ENCODE measurements around the gene NIM1K.
"Not testable (repeated sequence)": the region's sequence is repeated elsewhere in the genome, so short reads cannot be mapped to it uniquely, and the experiment has no call there.

The NIM1K gene

DNA sequence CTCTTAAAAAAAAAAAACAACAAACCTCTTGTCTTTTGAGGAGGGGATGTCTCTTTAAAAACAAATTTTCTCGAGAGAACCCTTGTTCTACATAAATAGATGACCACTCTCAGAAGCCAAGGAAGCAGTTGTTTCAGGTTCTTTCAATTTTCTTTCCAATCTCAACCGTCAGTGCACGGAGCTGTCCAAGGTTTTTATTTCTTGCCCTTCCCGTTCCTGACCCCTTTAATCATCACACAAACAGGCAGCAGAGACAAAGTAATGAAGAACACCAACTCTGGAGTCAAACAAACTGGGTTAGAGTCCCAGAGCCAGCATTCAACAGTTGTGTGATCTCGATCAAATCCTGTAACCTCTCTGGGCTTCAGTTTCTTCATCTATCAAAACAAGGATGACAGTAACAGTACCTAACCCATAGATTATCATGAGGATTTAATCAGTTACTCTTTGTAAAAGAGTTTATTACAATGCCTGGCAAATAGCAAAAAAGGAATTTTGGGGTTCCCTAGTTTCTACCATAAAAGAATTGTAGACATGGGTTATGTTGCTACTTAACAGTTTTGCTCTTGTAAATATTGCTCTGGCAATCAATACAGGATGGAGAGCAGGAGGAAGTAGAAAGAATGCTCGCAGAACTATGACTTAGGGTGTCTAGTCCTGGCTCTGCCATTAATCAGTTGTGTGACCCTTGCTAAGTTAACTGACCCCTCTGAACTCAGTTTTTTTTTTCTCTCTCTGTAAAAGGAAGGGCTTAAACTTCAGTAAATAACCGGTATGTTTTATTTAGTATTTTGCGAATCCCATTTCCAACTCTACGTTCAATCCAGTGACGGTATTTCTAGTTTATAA is 1.0 kb upstream of the NIM1K start:
- no peak for DNase-seq (ENCODE audit: low spot score)

GRCh38 chr5:43192558-43193180 is 644 bp downstream of the NIM1K start:
- no peak for DNase-seq (ENCODE audit: low spot score)

GRCh38 chr5:43193181-43193893 is 1.3 kb downstream of the NIM1K start:
- DNase-seq (ENCODE audit: low spot score): peak; percentile 65

DNA sequence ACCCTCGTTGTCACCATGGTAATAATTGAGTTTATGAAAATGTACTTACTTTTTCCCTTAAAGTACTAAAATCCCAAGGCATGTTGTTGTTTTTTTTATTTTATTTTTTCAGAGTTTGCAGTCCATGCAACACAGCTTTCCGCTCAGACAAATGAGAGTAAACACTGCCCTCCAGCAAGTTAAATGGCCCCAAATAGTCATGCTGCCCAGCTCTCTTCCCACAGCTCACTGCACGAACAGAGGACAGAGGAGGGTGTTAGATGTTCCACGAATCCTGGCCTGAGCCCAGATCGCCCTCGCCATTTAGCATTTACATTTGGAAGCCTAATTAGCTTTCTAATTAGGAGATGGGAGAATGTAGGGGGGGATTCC is 1.9 kb downstream of the NIM1K start:
- DNase-seq (ENCODE audit: low spot score): no peak

DNA sequence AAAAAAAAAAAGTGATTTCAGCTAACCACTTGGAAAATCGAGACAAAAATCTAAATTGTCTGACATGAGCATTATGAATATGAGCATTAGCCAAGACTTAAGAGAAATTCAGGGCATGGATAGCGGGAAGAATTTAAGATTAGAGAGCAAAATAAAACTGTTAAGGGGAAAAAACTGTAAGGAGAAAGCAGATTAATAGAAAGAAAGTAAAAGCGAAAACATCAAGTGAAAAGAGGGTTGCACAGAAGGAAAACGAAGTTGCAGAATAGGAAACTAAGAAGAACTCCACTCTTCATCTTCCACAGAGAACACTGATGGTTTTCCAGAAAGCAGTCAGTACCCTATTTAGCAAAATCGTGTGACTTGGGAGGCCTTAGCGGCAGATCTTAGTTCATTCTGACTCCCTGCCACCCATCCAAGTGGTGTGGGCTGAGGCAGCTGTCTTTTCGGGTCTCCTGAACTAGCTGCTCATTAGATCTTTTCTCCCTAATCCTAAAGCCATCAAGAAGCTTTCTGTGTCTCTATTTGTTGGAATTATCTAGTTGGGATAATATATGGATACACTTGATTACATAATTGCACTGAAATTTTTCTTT is 3.7 kb downstream of the NIM1K start:
- no peak for DNase-seq (ENCODE audit: low spot score)

DNA sequence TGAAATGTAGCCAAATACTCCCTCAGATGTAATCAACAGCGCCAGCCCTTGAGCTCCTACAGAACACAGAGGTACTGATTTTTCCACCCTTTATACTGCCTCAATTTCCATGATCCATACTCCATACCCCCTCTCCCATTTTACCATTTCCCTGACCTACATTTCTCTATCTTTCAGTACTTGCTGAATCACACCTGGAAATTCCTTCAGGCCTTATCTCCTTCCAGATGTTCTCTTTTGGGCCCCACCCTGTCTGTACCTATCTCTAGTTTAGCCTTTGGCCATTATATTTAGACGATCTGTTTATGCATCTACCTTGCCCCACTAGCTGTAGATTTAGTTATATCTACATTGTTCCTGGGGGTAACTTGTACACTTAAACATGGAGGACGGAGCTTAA is 5.5 kb downstream of the NIM1K start:
- no peak for DNase-seq (ENCODE audit: low spot score)

GRCh38 chr5:43201442-43201841 is 9.4 kb downstream of the NIM1K start:
- not testable (repeated sequence) for DNase-seq (ENCODE audit: low spot score)

GRCh38 chr5:43202380-43202779 is 10.4 kb downstream of the NIM1K start:
- no peak for DNase-seq (ENCODE audit: low spot score)

DNA sequence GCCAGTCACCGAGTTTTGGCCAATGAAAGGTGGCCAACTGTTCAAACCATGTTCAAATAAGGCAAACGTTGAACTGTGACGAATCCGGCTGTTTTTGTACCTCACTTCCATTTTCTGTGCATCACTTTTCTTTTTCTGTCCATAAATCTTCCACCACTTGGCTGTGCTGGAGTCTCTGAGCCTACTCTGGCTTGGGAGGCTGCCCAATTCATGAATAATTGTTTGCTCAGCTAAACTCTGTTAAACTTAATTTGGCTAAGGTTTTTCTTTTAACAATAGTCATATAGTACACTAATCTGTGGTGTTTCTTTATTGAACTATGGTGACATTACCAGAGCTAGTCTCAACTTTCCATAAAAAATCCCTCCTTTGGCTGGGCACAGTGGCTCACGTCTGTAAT is 11.3 kb downstream of the NIM1K start:
- DNase-seq (ENCODE audit: low spot score): no peak

DNA sequence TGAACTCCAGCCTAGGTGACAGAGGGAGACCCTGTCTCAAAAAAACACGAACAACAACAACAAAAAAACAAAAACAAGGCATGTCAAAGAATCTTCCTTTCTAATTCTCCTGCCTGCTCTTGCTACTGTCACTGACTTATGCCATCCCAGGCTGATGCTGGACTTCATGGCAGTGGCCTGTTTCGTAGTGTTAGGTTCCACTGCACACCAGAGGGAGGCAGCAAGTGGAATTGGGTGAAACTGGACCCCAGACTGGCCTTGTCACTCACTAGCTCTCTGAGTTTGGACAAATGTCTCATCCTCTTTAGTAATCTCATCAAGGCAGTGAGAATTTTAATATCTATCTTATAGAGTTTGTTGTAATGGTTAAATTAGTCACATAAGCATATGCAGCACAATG is 12.9 kb downstream of the NIM1K start:
- no peak for DNase-seq (ENCODE audit: low spot score)

DNA sequence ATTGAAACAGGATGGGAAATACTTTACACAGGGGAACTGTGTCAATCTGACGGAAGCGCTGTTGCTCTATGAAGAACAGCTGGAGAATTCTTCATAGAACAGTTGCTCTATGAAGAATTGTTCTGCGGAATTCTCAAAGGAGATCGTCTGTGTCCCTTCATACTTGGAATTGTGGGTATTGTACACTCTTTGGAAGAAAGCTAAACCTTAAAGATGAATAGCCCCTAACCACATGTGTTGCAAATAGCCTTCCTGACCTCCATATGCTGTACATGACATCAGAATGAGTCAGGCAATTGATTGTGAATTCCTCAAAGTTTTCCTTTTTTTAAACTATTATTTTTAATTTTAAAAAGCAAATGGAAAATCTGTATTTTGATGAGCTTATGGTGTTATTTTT is 15.6 kb downstream of the NIM1K start:
- DNase-seq (ENCODE audit: low spot score): no peak

- no peak for DNase-seq (ENCODE audit: low spot score)
Observed at GRCh38 chr5:43208658-43209057, 16.6 kb downstream of the NIM1K start.

GRCh38 chr5:43209060-43209459 is 17.0 kb downstream of the NIM1K start:
- DNase-seq (ENCODE audit: low spot score): no peak

GRCh38 chr5:43209833-43210232 is 17.8 kb downstream of the NIM1K start:
- no peak for DNase-seq (ENCODE audit: low spot score)

DNA sequence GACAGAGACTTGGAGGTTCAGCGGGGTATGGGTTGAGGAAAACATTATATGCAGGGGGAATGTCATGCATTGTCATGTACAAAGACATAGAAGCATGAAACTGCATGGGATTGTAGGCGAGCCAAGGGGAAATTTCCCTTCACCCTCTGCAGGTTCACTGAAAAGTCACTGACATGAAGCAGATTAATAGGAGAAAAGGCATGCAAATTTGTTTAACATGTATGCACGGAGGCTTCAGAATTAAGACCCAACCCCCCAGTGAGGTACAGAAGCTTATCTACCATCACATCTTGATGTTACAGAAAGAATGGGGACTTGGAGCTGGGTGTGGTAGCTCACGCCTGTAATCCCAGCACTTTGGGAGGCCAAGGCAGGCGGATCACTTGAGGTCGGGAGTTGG is 18.5 kb downstream of the NIM1K start:
- no peak for DNase-seq (ENCODE audit: low spot score)

DNA sequence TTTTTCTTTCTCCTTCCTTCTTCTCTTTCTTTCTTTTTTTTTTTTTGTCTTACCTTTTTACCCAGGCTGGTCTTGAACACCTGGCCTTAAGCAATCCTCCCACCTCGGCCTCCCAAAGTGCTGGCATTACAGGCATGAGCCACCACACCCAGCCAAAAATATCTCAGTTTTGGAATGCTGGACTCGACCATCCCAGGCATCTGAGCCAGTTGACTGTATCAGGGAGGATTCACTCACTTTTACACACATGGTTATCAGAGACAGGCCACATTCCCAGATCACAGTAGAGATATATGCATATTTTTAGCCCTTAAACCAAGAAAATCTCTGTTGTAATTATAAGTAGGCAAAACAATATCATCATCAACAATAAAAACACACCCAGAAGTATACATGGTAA is 21.9 kb downstream of the NIM1K start:
- DNase-seq (ENCODE audit: low spot score): no peak

- DNase-seq (ENCODE audit: low spot score): no peak
Observed at GRCh38 chr5:43215073-43215631, 23.1 kb downstream of the NIM1K start.

DNA sequence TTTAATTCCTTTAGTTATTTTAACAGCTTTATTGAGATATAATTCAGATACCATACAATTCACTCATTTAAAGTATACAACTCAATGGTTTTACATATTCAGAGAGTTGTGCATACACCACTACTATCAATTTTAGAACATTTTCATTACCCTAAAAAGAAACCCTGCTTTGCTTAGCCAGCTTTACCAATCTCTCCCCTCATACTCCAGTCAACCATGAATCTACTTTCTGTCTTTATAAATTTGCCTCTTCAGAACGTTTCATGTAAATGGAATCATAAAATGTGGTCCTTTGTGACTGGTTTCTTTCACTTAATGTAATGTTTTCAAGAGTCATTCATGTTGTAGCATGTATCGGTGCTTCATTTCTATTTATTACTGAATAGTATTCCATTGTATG is 24.9 kb downstream of the NIM1K start:
- DNase-seq (ENCODE audit: low spot score): no peak

DNA sequence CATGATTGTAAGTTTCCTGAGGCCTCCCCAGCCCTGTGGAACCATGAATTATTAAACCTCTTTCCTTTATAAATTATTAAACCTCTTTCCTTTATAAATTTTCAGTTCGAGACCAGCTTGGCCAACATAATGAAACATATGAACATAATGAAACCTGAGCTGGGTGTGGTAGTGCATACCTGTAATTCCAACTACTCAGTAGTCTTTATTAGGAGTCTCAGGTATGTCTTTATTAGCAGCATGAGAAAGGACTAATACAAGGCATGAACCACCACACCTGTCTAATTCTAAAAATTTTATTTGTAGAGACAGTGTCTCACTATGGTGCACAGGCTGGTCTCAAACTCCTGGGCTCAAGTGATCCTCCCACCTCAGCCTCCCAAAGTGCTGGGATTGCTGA is 27.1 kb downstream of the NIM1K start:
- no peak for DNase-seq (ENCODE audit: low spot score)

DNA sequence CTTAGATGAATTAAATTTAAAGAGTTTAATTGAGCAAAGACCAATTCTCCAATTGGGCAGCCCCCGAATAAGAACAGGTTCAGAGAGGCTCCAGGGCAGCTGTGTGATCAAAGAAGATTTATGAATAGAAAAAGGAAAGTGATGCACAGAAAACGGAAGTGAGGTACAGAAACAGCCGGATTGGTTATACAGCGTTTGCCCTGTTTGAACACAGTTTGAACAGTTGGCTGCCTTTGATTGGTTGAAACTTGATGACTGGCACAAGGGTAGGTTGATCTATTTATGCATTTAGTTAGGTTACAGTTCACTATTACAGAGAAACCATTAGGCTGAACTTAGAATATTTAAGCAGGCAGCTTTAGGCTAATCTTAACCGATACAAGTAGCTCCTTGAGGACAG is 29.5 kb downstream of the NIM1K start:
- DNase-seq (ENCODE audit: low spot score): no peak

GRCh38 chr5:43225649-43226245 is 33.7 kb downstream of the NIM1K start:
- no peak for DNase-seq (ENCODE audit: low spot score)

GRCh38 chr5:43227655-43228054 is 35.6 kb downstream of the NIM1K start:
- DNase-seq (ENCODE audit: low spot score): no peak
